ENCODE results near the gene TICRR.
A peak's percentile ranks its signal among the peaks of the same experiment; 100 is the strongest.

Gene TICRR

DNA sequence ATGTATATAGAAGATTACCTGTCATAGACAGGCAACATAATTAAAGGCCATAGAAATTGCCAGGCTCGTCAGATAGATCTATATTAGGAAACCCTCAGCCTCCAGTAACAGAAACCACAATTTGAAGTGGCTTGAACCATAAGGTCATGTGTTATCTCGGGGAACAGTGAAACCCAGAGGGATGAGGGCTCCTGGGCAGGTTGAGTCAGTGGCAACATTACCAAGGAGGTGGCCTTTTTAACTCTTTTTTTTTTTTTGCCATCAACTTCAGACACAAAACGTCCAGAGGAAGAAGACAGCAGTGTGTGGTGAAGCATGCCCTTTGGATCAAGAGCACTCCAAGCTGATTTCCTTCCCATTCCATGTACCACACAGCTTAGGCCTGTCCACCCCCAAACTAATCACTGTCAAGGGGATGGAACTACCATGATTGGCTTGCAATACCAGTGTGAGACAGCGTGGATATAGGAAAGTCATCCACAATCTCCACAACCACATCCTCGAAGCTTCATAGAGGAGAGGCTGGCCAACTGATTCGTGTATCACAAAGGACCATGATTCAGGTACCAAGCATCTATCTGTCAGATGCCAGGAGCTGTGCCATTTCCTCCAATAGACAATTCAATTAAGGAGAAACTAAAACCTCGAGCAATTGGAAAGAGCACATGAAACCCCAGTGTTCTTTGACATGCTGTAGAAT lies 81.0 kb downstream of the TICRR start:
- no peak for DNase-seq

DNA sequence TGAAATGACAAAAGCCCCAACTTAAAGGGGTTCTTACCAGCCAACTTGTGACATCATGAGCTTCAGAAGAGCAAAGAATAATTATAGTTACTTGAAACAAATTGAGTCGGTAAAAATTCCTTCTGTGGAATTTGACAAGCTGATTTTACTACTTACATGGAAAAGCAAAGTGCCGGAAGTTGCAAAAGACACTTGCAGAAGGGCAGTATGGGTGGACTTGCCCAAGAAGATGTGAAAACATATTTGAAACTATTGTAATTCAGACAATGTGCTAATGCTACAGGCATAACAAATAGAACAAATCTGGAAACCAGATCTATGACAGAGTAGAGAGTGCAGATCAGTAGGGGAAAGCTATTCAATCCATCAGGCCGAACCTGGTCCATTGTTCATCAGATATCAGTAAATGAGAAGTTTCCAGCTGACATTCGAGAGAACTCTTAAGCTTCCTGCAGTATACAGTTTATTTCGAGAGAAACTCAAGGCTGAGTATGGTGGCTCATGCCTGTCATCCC lies 82.5 kb downstream of the TICRR start:
- no peak for DNase-seq

DNA sequence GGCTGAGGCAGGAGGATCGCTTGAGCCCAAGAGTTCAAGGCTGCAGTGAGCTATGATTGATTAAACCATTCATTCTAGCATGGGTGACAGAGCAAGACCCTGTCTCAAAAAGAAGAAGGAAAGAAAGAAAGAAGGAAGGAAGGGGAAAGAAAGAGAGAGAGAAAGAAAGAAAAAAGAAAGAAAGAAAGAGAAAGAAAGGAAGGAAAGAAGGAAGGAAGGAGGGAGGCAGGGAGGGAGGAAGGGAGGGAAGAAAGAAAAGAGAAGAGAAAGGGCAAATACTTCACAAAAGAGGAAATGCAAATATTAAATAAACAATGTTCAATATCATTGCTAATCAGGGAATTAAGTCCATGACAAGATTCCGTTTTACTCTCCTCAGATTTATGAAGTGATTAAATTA lies 84.0 kb downstream of the TICRR start:
- DNase-seq, result no peak

DNA sequence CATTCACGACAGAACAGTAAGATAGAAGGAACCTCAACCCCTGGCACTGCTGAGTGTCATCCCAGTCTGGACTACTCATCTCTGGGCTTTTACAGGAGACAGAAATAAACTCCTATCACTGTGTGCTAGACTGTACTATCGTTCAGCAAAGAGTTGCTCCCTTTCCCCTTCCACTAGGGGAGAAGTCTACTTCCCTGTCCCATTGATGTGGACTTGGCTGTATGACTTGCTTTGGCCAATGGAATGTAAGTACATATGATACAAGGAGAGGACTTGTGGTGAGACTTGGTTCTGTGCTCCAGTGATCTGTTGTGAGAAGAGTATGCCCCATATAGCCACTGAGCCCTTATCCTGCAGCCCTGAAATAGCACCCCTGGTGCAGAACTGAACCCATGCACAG lies 85.3 kb downstream of the TICRR start:
- no peak for DNase-seq

DNA sequence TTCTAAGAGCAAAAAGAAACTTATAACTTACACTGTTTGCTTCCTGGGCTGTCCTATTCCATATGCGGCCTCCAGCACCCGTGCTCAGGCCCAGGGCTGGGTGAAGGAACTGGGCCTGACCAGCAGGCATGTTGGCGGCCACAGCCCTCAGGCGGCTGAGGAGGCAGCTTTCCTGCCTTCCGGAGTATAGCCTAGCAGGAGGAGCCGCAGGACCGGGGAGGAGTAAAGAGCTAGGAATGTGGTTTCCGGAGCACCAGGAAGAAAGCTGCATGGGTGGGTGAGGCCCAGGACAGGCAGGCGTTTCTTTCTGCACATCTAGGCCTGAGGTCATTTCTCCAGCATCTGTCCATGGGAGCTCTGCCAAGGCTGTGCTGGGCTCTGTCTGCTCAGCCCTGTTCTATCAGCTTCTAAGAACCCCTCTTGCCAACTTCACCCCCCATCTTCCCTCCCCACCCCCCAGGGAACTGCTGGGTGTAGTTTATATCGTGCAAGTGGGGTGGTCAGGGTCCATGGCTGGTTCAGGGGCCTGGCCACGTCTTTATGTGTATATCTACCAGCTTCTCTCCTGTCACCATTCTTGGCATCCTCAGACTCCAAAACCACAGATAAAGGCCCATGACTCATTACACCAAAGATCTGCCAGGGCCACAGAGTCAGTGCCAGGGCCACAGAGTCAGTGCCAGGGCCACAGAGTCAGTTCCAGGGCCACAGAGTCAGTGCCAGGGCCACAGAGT lies 87.8 kb downstream of the TICRR start:
- DNase-seq, result peak; percentile 80

DNA sequence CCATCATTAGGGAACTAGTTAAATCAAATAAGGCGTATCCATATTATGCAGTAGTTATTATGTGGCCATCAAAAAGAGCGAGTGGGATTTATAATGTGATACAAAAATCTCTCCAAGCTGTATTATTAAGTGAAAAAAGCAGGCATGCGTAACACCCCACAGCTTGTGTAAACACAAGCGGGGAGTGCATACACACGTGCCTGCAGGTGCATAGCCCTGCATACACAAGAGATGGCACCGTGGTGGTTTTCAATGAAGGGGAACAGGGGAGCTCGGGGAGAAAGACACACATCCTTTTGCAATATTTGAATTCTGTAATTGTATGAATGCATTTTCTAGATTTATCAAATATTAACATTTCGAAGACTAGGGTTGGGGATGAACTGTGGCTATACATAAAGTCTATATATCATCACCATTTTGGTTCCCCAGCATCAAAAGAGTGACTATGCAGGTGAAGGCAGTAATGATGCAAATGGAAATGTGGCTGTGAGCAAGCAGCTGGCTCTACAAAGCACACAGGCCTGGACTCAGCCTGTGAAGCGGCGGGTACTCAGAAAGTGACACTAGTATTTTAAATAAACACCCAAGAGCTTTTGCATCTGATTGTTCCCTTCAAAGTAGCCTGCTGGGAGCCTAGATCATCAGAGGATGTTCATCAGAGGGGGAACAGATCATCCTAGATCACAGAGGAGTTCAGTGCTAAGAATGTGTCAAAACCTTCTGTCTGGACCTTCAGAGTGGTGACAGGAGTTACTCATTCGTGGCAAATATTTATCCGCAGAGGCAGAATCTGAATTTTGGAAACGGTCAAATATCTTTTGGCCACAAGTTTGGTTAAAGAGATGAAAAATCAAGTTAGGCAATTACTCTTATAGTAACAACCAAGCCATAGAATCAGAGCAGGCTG lies 89.4 kb downstream of the TICRR start:
- DNase-seq, result no peak

DNA sequence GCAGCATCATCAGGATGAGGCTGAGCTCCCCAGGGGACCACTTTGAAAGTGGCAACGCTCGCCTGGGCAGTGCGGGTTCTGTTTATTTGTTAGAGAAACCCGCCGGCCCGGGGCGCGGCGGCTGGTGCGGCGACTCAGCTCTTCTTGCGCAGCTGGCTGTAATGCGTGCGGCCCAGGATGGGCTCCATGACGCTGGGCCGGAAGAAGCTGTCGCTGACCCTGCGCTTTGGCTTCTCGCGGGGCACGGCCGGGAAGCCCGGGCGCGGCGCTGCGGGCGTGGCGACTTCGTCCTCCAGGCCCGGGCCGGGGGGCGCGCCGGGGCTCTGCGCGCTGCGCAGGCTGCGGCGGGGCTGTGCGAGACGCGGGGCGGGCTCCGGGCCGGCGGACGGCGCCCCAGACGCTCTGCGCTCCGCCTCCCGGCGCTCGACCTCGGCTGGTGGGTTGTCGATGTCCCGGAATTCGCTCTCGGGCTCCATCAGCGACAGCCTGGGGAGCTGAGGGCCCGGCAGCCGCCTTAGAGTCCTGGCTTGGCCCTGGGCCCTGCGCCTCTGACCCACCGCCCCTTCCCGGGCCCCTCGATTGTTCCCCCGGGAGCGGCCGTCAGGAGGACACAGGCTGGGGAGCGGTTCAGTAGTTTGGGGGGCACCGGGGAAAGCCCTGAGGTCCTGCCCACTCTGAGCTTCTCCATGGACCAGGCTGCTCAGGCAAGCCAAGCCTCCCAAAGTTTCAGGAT lies 90.3 kb downstream of the TICRR start:
- peak; percentile 84 for DNase-seq

DNA sequence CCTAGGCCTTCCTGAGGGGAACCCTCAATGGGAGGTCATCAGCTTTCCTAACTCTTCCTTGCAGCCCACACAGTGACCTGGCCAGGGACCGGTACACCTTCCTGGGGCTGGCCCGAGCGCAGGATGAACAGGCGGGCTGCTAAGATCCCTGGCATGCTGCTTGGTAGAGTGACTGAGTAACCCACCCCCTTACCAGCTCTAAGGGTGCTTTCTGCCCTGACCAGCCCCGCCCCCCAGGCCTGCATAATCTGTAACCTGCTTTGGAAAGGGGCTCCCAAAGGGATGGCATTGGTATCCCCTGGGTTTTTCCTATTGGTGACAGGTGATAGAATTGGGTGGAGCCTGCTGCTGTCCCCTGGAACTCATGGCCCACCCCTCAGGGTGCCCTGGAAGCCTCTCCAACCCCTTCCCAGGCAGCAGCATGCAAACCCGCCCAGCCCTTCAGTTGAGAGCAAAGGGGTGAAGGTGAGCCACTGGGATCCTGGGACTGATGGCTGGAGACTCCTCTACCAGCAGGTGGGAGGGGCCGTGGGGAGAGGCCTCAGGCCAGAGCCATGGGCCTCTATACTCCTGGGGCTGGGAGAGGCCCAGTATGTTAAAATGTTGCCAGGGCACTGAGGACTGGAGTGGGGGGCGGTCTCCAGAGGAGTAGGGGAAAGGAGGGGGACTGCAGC lies 91.1 kb downstream of the TICRR start:
- DNase-seq, result no peak

DNA sequence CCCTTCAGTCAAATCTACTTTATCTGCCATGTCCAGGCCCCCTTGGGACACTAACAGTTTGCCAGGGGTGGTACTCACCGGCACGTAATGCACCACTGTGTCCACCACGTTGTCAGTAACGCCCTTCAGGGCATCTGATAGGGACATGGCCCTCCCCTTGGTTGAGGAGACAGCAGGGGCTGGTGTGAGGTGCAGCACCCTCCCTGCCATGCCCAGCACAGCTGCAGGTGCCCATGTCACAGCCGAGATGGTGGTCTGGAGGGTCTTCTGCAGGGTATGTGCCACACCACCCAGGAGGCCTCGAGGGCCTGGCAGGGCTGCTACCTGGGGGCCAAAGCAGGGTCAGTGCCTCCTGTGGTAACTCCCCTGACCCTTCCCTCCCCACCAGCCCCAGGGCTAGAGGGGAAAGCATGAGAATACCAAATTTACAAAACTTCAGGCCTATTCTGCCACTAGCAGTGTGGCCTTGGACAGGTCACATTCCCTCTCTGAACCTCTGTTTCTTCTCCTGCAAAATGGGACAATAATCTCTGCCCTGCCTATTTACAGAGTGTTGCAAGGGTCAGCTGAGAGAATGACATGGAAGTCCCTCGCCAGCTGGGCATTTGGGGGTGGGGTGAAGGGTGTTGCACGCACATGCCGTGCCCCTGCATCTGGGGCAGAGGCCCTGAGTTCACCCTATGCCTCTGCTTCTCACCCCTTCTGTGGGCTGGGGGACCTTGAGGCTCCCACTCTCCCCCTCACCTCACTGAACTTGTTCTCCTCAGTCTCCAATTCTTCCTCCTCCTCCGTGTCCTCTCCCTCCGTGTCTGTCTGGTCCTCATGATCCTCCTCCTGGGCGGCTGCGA lies 91.8 kb downstream of the TICRR start:
- DNase-seq, result no peak

DNA sequence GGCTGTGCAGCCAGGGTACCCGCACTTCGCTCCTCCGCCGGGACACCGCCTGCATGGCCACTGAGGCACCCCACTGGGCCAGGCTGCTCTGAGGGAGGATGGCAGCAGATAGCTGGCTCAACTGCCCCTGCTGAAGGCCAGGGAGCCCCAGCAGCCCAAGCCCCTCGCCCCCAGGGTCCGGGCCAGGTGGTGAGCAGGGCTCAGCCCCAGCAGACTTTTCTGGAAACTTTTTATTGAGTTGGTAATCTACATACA lies 92.4 kb downstream of the TICRR start:
- DNase-seq, result no peak

DNA sequence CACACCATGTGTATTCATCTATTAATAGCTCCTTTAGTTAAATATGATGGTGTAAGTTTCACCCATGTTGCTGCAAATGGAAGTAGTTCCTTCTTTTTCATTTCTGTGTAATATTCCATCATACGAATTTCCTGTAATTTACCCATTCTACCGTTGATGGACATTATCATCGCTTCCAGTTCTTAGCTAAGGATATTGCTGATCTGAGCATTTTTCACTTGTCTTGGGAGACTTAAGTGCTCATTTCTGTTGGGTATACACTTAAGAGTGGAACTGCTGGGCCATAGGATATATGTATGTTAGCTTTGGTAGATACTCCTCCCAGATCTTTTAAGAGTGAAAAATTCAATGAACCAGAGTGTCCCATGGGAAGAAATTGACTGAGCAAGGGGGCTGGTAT lies 92.9 kb downstream of the TICRR start:
- DNase-seq, result no peak

DNA sequence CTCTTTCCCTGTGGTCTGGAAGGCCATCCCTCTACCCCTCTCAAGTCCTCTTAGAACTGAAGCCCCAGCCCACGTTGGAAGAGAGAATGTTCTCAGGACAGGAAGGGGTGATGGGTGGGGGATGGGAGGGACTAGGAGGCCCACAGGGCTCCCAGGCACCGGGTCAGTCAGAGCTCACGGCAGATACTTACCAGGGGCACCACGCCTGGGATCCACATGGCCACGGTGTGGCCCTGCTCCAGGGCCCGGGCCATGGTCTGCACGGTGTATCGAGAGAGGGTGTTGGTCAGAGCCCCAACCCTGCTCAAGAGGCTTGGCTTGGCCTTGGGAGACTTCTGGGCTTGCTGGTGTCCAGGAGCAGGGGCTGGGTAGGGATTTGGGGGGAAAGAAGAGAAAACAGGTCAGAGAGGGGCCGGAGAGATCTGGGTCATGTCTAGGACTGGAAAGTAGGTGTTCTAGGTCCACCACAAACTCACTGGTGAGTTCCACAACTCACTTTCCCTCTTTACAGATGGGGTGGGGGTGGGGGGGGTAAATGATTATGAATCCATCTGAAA lies 94.1 kb downstream of the TICRR start:
- DNase-seq, result no peak

DNA sequence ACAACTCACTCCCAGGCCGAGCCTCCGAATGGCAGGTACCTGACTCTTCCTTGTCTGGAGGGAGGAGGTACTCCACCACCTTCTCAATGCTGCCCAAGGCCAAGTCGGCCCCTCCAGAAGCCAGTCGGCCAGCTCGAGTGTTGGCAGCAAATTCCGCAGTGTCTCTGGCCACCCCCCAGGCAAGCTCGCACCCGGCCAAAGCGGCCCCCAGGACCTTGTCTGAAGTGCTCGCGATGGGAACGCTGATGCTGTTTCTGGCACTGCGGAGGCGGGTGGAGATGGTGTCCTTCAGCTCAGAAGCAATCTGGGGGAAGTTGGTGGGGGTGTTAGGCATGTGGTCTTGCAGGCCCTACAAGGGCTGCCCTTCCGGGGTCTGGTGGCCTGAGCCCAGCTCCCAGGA lies 94.7 kb downstream of the TICRR start:
- DNase-seq, result no peak

DNA sequence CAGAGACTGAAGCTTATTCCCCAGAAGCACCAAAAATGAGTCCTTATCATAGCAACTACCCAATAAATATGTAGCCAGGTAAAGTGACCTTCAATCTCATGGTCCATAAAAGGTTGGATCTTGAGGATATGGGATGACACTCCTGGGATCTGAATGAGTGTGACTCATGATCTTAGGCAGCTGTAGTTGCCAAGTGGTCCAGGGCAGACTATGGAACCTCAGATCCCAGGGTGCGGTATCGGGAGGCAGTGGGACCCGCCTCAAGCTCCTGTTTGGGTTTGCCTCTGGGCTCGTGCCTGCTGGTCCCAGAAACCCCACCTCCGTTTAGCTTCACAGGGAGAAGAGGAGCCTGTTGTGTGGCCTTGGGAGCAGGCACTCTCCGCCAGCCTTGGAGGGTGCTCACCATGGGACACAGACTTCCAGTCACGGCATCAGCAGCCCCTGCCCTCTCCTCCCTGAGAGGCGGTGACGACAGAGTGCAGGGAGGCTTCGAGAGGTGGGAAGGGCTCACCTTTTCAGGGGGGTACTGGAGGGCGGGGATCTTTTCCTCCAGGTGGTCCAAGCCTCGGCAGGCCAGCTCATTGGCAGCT lies 95.8 kb downstream of the TICRR start:
- DNase-seq, result no peak

DNA sequence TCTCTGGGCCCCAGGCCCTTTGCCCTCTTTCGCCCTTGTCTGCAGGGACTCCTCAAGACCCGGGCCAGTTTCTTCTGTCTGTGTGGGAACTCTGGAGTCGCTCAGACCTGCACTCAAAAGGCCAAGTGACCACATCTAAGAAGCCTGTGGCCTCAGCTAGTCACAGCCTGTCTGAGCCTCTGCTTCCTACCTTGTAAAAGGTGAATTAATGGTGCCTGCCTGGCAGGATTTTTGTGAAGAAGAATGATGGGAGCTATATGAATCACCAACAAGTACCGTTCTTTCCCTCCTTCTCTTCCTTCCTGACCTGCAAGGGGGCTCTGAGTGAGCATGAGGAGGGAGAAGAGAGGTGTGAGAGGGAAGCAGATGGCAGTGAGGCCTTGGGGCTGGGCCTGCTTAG lies 96.4 kb downstream of the TICRR start:
- DNase-seq, result no peak

DNA sequence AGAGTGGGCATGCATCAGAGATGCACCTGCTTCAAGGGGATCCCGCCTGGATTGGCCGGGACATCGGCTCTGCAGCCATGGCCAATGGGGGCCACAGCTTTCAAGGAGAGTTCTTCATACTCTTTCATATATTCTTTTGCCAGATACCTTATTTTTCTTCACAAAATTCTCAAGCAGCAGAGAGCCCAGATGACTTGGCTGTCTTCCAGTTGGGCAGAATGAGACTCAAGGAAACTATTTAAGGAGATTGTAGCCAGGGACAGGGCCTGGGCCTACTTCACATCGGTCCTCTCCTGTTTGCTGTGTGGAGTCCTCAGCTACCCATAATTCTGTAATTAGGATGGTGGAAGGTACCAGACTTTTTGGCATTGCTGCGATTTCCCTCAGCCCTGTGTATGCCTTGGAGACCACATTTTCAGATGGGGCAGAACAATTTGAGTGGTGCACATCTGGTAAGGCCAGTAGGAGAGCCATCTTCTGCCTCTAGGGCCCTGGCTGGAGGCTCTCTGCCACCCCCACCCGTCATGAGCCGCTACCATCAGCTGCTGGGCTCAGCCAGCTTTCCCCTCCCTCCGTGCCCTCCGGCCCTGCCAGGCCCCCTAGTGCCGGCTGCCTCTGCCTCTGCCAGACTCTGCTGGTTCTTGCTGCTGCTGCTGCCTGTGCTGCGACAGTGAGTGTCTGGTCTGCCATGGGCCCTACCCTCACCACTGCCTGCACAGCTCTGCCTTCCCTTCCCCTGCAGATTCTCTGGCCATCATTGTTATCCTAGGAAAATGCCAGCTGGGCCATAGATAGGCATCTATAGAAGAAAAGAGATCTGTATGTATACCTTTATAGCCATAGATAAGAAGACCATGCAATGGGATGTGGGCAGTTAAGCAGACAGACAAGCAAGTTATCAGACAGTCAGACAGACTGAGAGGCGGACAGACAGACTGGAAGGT lies 97.2 kb downstream of the TICRR start:
- DNase-seq, result no peak

DNA sequence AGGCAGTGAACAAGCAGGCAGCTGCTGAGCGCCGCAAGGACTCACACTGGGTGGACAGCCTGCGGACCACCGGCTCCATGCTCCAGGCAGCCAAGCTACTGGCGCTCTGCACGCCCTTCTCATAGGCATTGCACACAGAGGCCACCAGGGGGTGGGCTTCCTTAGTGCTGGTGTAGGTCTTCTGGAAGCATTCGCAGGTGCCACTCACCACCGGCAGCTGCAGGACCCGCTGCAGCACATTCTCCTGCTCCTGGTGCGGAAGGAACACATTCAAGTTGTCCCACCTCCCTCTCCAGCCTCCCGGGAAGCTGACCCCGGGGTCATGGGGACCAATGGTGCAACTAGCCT lies 97.9 kb downstream of the TICRR start:
- DNase-seq, result no peak

DNA sequence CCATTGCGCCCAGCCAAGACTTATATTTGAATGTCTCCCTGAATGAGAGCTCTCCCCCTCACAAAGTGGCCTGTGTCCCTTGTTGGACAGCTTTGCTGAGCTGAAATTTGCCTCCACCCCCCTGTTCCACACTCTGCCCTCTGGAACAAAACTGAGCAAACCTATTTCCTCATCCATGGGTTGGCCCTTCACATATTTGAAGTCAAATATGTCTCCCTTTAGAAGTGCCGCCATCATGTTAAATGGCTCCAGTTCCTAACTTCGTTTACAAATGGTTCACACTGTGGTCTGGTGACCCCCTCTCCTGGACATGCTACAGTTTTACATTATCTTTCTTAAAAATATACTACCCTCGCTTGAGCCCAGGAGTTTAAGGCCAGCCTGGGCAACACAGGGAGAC lies 99.3 kb downstream of the TICRR start:
- no peak for DNase-seq

DNA sequence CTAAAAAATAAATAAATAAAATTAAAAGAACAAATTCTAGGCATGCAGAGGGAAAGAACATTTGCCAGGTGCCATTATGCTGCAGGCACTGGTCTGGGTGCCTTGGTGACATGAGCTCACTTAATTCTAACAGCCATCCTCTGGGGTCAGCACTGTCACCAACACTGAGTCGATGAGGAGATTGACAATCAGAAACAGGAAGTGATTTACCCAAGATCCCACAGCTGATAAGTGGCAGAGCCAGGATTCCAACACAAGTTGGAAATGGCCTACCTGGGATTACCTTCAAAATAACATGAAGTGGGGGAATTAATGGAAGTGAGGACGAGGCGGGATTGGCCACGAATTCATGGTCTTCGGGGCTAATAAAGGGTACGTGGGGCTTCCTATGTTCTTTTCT lies 100.3 kb downstream of the TICRR start:
- no peak for DNase-seq

DNA sequence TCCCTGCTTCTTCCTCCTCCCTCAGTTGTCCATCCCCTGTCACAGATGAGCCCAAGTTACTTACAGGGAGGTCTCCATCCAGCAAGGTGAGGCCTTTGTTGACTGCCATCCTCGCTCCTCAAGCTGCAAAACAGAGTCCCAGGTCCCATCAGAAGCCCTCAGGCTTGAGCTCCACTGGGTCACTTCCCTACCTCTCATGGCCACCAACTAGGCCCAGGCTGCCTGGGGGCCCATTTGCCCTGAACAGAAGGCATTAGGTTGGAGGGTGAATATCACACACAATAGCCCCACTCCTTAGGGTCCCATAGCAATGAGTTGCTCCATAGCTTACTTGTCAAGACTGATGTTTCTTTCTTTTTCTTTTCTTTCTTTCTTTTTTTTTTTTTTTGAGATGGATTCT lies 102.1 kb downstream of the TICRR start:
- DNase-seq, result no peak
